ENCODE data around the gene LIPG. TPM values are rescaled to one million over a fixed set of nuclear protein-coding genes. Genes with fewer than 3 reads are reported as not detected.
"Not testable (repeated sequence)": the region's sequence is repeated elsewhere in the genome, so short reads cannot be mapped to it uniquely, and the experiment has no call there.

The LIPG gene
- total and polyA plus RNA-seq, 2 donors = 1.8 to 4.2 TPM

- no peak for DNase-seq (ENCODE audit: low read depth in 6 of 9, low spot score in 9 of 9)
- peaks cover 0 to 8% of the 10 kb centered on the region in 2 donors for H3K9me3 ChIP-seq (ENCODE audit: control insufficient read depth in 2 of 2, insufficient read depth in 1 of 2, low read length in 1 of 2)
- H3K27ac ChIP-seq (ENCODE audit: low read depth in 1 of 2, low read length in 1 of 2) = no peak overlapping the region
- H3K4me1 ChIP-seq (ENCODE audit: control insufficient read depth in 2 of 2, insufficient read depth in 2 of 2, low read length in 2 of 2) = peaks cover 5% of the 10 kb centered on the region in 2 donors
- WGBS = 94% methylated on average over 3 of the region's 3 CpGs
- peaks cover 42 to 50% of the 10 kb centered on the region in 2 donors for H3K27me3 ChIP-seq (ENCODE audit: control insufficient read depth in 2 of 2, insufficient read depth in 1 of 2, low read length in 1 of 2)
- H3K36me3 ChIP-seq (ENCODE audit: control insufficient read depth in 2 of 2, insufficient read depth in 2 of 2, low read length in 1 of 2) = no peaks in the 10 kb centered on the region
- no peak overlapping the region for H3K4me3 ChIP-seq (ENCODE audit: low read length in 2 of 2)
Observed at GRCh38 chr18:49558356-49558755, 3.5 kb upstream of the LIPG start.

GRCh38 chr18:49559326-49559931, 2.4 kb upstream of the LIPG start:
- peaks cover 42 to 60% of the 10 kb centered on the region in 2 donors for H3K27me3 ChIP-seq (ENCODE audit: control insufficient read depth in 2 of 2, insufficient read depth in 1 of 2, low read length in 1 of 2)
- H3K36me3 ChIP-seq (ENCODE audit: control insufficient read depth in 2 of 2, insufficient read depth in 2 of 2, low read length in 1 of 2); H3K4me1 ChIP-seq (ENCODE audit: control insufficient read depth in 2 of 2, insufficient read depth in 2 of 2, low read length in 2 of 2); H3K4me3 ChIP-seq (ENCODE audit: low read length in 2 of 2); H3K27ac ChIP-seq (ENCODE audit: low read depth in 1 of 2, low read length in 1 of 2); H3K9me3 ChIP-seq (ENCODE audit: control insufficient read depth in 2 of 2, insufficient read depth in 1 of 2, low read length in 1 of 2): not testable (repeated sequence)
- peak in 1 of 9 donors; percentile 12 for DNase-seq (ENCODE audit: low read depth in 6 of 9, low spot score in 9 of 9)
- 85% methylated on average over 16 of the region's 16 CpGs for WGBS

- 27% methylated on average over 3 of the region's 3 CpGs for WGBS
- H3K27me3 ChIP-seq (ENCODE audit: control insufficient read depth in 2 of 2, insufficient read depth in 1 of 2, low read length in 1 of 2) = peaks cover 42 to 63% of the 10 kb centered on the region in 2 donors
Observed at GRCh38 chr18:49560277-49560623, 1.6 kb upstream of the LIPG start.

GRCh38 chr18:49560624-49561288, 1.1 kb upstream of the LIPG start:
- no peak overlapping the region for H3K27ac ChIP-seq (ENCODE audit: low read depth in 1 of 2, low read length in 1 of 2)
- H3K4me3 ChIP-seq (ENCODE audit: low read length in 2 of 2) = peak overlapping the region; percentile 12 to 26
- H3K27me3 ChIP-seq (ENCODE audit: control insufficient read depth in 2 of 2, insufficient read depth in 1 of 2, low read length in 1 of 2) = peaks cover 42 to 68% of the 10 kb centered on the region in 2 donors
- H3K4me1 ChIP-seq (ENCODE audit: control insufficient read depth in 2 of 2, insufficient read depth in 2 of 2, low read length in 2 of 2) = peaks cover 5% of the 10 kb centered on the region in 2 donors
- peaks cover 0 to 8% of the 10 kb centered on the region in 2 donors for H3K9me3 ChIP-seq (ENCODE audit: control insufficient read depth in 2 of 2, insufficient read depth in 1 of 2, low read length in 1 of 2)
- no peaks in the 10 kb centered on the region for H3K36me3 ChIP-seq (ENCODE audit: control insufficient read depth in 2 of 2, insufficient read depth in 2 of 2, low read length in 1 of 2)
- 4% methylated on average over 46 of the region's 46 CpGs for WGBS
- DNase-seq (ENCODE audit: low read depth in 6 of 9, low spot score in 9 of 9) = peak in 1 of 9 donors; percentile 11

More at GRCh38 chr18:49560277-49560623, 1.6 kb upstream of the LIPG start:
- Histone ChIP-seq H3K9me3 (ENCODE audit: control insufficient read depth in 2 of 2, insufficient read depth in 1 of 2, low read length in 1 of 2) (peaks cover 0 to 8% of the 10 kb centered on the region in 2 donors), H3K27ac (ENCODE audit: low read depth in 1 of 2, low read length in 1 of 2) (no peak overlapping the region), H3K36me3 (ENCODE audit: control insufficient read depth in 2 of 2, insufficient read depth in 2 of 2, low read length in 1 of 2) (no peaks in the 10 kb centered on the region), H3K4me3 (ENCODE audit: low read length in 2 of 2) (no peak overlapping the region), H3K4me1 (ENCODE audit: control insufficient read depth in 2 of 2, insufficient read depth in 2 of 2, low read length in 2 of 2) (peaks cover 5% of the 10 kb centered on the region in 2 donors)
- no peak for DNase-seq (ENCODE audit: low read depth in 6 of 9, low spot score in 9 of 9)

GRCh38 chr18:49562481-49563129, 748 bp downstream of the LIPG start:
- DNase-seq (ENCODE audit: low read depth in 6 of 9, low spot score in 9 of 9) = no peak
- peaks cover 42 to 76% of the 10 kb centered on the region in 2 donors for H3K27me3 ChIP-seq (ENCODE audit: control insufficient read depth in 2 of 2, insufficient read depth in 1 of 2, low read length in 1 of 2)
- H3K36me3 ChIP-seq (ENCODE audit: control insufficient read depth in 2 of 2, insufficient read depth in 2 of 2, low read length in 1 of 2) = no peaks in the 10 kb centered on the region
- 45% methylated on average over 11 of the region's 11 CpGs for WGBS
- H3K27ac ChIP-seq (ENCODE audit: low read depth in 1 of 2, low read length in 1 of 2) = no peak overlapping the region
- peaks cover 5% of the 10 kb centered on the region in 2 donors for H3K4me1 ChIP-seq (ENCODE audit: control insufficient read depth in 2 of 2, insufficient read depth in 2 of 2, low read length in 2 of 2)
- H3K9me3 ChIP-seq (ENCODE audit: control insufficient read depth in 2 of 2, insufficient read depth in 1 of 2, low read length in 1 of 2) = peaks cover 0 to 8% of the 10 kb centered on the region in 2 donors
- peak overlapping the region in 1 of 2 donors; percentile 16 for H3K4me3 ChIP-seq (ENCODE audit: low read length in 2 of 2)

- H3K9me3 ChIP-seq (ENCODE audit: control insufficient read depth in 2 of 2, insufficient read depth in 1 of 2, low read length in 1 of 2) = peaks cover 0 to 8% of the 10 kb centered on the region in 2 donors
- peaks cover 5% of the 10 kb centered on the region in 2 donors for H3K4me1 ChIP-seq (ENCODE audit: control insufficient read depth in 2 of 2, insufficient read depth in 2 of 2, low read length in 2 of 2)
- H3K36me3 ChIP-seq (ENCODE audit: control insufficient read depth in 2 of 2, insufficient read depth in 2 of 2, low read length in 1 of 2) = no peaks in the 10 kb centered on the region
- no peak overlapping the region for H3K4me3 ChIP-seq (ENCODE audit: low read length in 2 of 2)
- DNase-seq (ENCODE audit: low read depth in 6 of 9, low spot score in 9 of 9) = no peak
- no peak overlapping the region for H3K27ac ChIP-seq (ENCODE audit: low read depth in 1 of 2, low read length in 1 of 2)
- H3K27me3 ChIP-seq (ENCODE audit: control insufficient read depth in 2 of 2, insufficient read depth in 1 of 2, low read length in 1 of 2) = peaks cover 42 to 76% of the 10 kb centered on the region in 2 donors
Observed at GRCh38 chr18:49563130-49563540, 1.3 kb downstream of the LIPG start.

- Histone ChIP-seq H3K4me3 (ENCODE audit: low read length in 2 of 2) (no peak overlapping the region), H3K27me3 (ENCODE audit: control insufficient read depth in 2 of 2, insufficient read depth in 1 of 2, low read length in 1 of 2) (peaks cover 39 to 73% of the 10 kb centered on the region in 2 donors), H3K9me3 (ENCODE audit: control insufficient read depth in 2 of 2, insufficient read depth in 1 of 2, low read length in 1 of 2) (peaks cover 0 to 8% of the 10 kb centered on the region in 2 donors), H3K4me1 (ENCODE audit: control insufficient read depth in 2 of 2, insufficient read depth in 2 of 2, low read length in 2 of 2) (peaks cover 5% of the 10 kb centered on the region in 2 donors), H3K36me3 (ENCODE audit: control insufficient read depth in 2 of 2, insufficient read depth in 2 of 2, low read length in 1 of 2) (no peaks in the 10 kb centered on the region), H3K27ac (ENCODE audit: low read depth in 1 of 2, low read length in 1 of 2) (no peak overlapping the region)
- 83% methylated on average over 8 of the region's 8 CpGs for WGBS
- DNase-seq (ENCODE audit: low read depth in 6 of 9, low spot score in 9 of 9) = no peak
Observed at GRCh38 chr18:49563701-49564517, 2.1 kb downstream of the LIPG start.

GRCh38 chr18:49564518-49564834, 2.6 kb downstream of the LIPG start:
- DNase-seq (ENCODE audit: low read depth in 6 of 9, low spot score in 9 of 9) = no peak
- H3K27ac ChIP-seq (ENCODE audit: low read depth in 1 of 2, low read length in 1 of 2) = no peak overlapping the region
- no peak overlapping the region for H3K4me3 ChIP-seq (ENCODE audit: low read length in 2 of 2)
- H3K9me3 ChIP-seq (ENCODE audit: control insufficient read depth in 2 of 2, insufficient read depth in 1 of 2, low read length in 1 of 2) = peaks cover 0 to 8% of the 10 kb centered on the region in 2 donors
- peaks cover 5% of the 10 kb centered on the region in 2 donors for H3K4me1 ChIP-seq (ENCODE audit: control insufficient read depth in 2 of 2, insufficient read depth in 2 of 2, low read length in 2 of 2)
- H3K27me3 ChIP-seq (ENCODE audit: control insufficient read depth in 2 of 2, insufficient read depth in 1 of 2, low read length in 1 of 2) = peaks cover 34 to 67% of the 10 kb centered on the region in 2 donors
- no peaks in the 10 kb centered on the region for H3K36me3 ChIP-seq (ENCODE audit: control insufficient read depth in 2 of 2, insufficient read depth in 2 of 2, low read length in 1 of 2)

Data from thymus (tissue), 11 donors.